Esophagus squamous epithelium (tissue), 4 donors: ENCODE data around the gene HSPA9.

Experiments
- POLR2A ChIP-seq, 4 donors: fragments of 450-650 bp; IDR thresholded peaks; one replicate each; pipeline ENCODE4 v1.6.1; 2017; ENCODE audit warnings: antibody characterized with exemption in 4 of 4, mild to moderate bottlenecking in 4 of 4, moderate library complexity in 3 of 4
- TF ChIP-seq, protein P1 (sequence below), 6 experiments: fragments of 450-650 bp in 4 of 6; fragments of 200-600 bp in 2 of 6; sonication (generic) in 2 of 6; IDR thresholded peaks; one replicate each; pipeline ENCODE4 v1.5.1; 2016 to 2019; ENCODE audit warnings: antibody characterized with exemption in 6 of 6, mild to moderate bottlenecking in 4 of 6, moderate library complexity in 4 of 6

DNA sequence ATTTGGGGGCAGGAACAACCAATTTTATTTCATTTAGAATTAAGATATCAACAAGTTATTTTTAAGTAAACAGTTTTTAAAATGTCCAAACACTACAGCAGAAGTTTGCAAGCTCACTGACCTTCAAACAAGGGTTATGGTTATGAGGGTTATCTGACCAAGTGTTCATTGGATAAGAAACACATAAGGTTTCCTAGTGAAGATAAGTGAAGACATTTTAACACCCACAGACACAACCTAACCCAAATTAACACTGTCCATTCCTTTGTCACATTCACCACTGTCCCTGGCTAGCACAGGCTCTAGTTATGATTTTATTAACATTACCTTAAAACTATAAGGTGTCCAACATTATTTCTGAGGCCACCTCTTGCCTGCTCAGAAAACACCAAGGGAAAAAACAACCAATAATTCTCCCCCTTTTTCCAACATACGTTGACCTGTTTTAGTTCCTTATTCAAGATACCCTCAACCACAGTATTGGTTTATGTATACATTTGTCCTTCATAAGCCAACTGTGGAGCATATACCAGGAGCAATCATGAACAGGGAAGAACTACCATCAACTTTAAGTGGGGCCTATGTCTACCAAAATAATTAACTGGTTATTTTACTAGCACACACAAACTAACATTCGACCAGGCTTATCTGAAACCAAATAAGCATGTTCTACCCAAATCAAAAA, 36.1 kb downstream of the HSPA9 start:
- TF ChIP-seq, protein P1, sequence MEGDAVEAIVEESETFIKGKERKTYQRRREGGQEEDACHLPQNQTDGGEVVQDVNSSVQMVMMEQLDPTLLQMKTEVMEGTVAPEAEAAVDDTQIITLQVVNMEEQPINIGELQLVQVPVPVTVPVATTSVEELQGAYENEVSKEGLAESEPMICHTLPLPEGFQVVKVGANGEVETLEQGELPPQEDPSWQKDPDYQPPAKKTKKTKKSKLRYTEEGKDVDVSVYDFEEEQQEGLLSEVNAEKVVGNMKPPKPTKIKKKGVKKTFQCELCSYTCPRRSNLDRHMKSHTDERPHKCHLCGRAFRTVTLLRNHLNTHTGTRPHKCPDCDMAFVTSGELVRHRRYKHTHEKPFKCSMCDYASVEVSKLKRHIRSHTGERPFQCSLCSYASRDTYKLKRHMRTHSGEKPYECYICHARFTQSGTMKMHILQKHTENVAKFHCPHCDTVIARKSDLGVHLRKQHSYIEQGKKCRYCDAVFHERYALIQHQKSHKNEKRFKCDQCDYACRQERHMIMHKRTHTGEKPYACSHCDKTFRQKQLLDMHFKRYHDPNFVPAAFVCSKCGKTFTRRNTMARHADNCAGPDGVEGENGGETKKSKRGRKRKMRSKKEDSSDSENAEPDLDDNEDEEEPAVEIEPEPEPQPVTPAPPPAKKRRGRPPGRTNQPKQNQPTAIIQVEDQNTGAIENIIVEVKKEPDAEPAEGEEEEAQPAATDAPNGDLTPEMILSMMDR (IDR thresholded peaks at IDR 0.05), result no peak
- TF ChIP-seq POLR2A (IDR thresholded peaks at IDR 0.05), result no peak
